Neuronal stem cell (in vitro differentiated cells): ENCODE measurements around the gene ACAA2.

Experiments
- DNase-seq: peaks from one replicate; pipeline ENCODE4 v3.0.0-alpha.2; 2013; ENCODE audit warnings: low spot score
- H2AFZ ChIP-seq: one replicate; pipeline ENCODE4 v1.6.1; 2013; ENCODE audit warnings: mild to moderate bottlenecking, low read length, inconsistent platforms
- H2AK5ac ChIP-seq: 2 replicates; pipeline ENCODE4 v1.6.1; 2013; ENCODE audit warnings: low read depth, mild to moderate bottlenecking, inconsistent platforms, low read length, moderate library complexity, mixed read lengths
- H2BK120ac ChIP-seq: 2 replicates; pipeline ENCODE4 v1.6.1; 2013; ENCODE audit warnings: low read depth, mild to moderate bottlenecking, inconsistent platforms, low read length, moderate library complexity, mixed read lengths
- H2BK12ac ChIP-seq: one replicate; pipeline ENCODE4 v1.6.1; 2013; ENCODE audit warnings: low read length, inconsistent platforms
- H2BK15ac ChIP-seq: 2 replicates; pipeline ENCODE4 v1.6.1; 2013; ENCODE audit warnings: mild to moderate bottlenecking, low read length, inconsistent platforms, mixed read lengths
- H2BK5ac ChIP-seq: one replicate; pipeline ENCODE4 v1.6.1; 2013; ENCODE audit warnings: inconsistent platforms, mild to moderate bottlenecking, low read length, moderate library complexity
- H3K14ac ChIP-seq: one replicate; pipeline ENCODE4 v1.6.1; 2013; ENCODE audit warnings: low read length, inconsistent platforms
- H3K18ac ChIP-seq: 2 replicates; pipeline ENCODE4 v1.6.1; 2013; ENCODE audit warnings: low read length, inconsistent platforms
- H3K23ac ChIP-seq: 2 replicates; pipeline ENCODE4 v1.6.1; 2013; ENCODE audit warnings: low read depth, mild to moderate bottlenecking, mixed read lengths, low read length, inconsistent platforms; ENCODE audit not compliant: poor library complexity
- H3K27ac ChIP-seq: replicated peaks from 3 replicates; pipeline ENCODE4 v1.5.1; 2013; ENCODE audit warnings: low read length, inconsistent platforms
- H3K27me3 ChIP-seq, 3 experiments: 2 replicates each; pipeline ENCODE4 v1.6.1; 2013; ENCODE audit warnings: low read length in 3 of 3, mild to moderate bottlenecking in 2 of 3, inconsistent platforms in 1 of 3, low read depth in 1 of 3, mixed read lengths in 1 of 3, moderate library complexity in 1 of 3; ENCODE audit not compliant: control insufficient read depth in 3 of 3, insufficient read depth in 3 of 3
- H3K36me3 ChIP-seq, 2 donors: replicated peaks in 1 of 2; 2 replicates each; pipeline ENCODE4 v1.6.1; 2013; ENCODE audit warnings: low read length in 2 of 2; ENCODE audit not compliant: control insufficient read depth in 2 of 2, insufficient read depth in 2 of 2
- H3K4ac ChIP-seq: 2 replicates; pipeline ENCODE4 v1.6.1; 2013; ENCODE audit warnings: inconsistent platforms, mild to moderate bottlenecking, low read length, moderate library complexity
- H3K4me1 ChIP-seq, 2 donors: 1 replicate in 1 of 2; 2 replicates in 1 of 2; pipeline ENCODE4 v1.6.1; 2013; ENCODE audit warnings: low read length in 2 of 2, low read depth in 1 of 2; ENCODE audit not compliant: control insufficient read depth in 2 of 2, insufficient read depth in 1 of 2
- H3K4me2 ChIP-seq: one replicate; pipeline ENCODE4 v1.6.1; 2013; ENCODE audit warnings: mild to moderate bottlenecking, low read length, inconsistent platforms; ENCODE audit not compliant: insufficient read depth, poor library complexity, severe bottlenecking
- H3K4me3 ChIP-seq, 2 donors: 2 replicates each; pipeline ENCODE4 v1.5.1; 2013; ENCODE audit warnings: low read length in 2 of 2, mild to moderate bottlenecking in 2 of 2, inconsistent platforms in 1 of 2, moderate library complexity in 1 of 2
- H3K79me1 ChIP-seq: one replicate; pipeline ENCODE4 v1.6.1; 2013; ENCODE audit warnings: low read depth, mild to moderate bottlenecking, inconsistent platforms, low read length, moderate library complexity
- H3K9ac ChIP-seq: one replicate; pipeline ENCODE4 v1.6.1; 2013; ENCODE audit warnings: mild to moderate bottlenecking, low read depth, low read length, inconsistent platforms; ENCODE audit not compliant: poor library complexity
- H3K9me3 ChIP-seq, 2 donors: replicated peaks in 1 of 2; 2 replicates each; pipeline versions ENCODE3 to v1.6.1; 2013; ENCODE audit warnings: low read length in 2 of 2, mild to moderate bottlenecking in 2 of 2, inconsistent platforms in 1 of 2, low read depth in 1 of 2, mixed read lengths in 1 of 2, moderate library complexity in 1 of 2; ENCODE audit not compliant: control insufficient read depth in 2 of 2, insufficient read depth in 1 of 2
- H4K8ac ChIP-seq: one replicate; pipeline ENCODE4 v1.6.1; 2013; ENCODE audit warnings: low read depth, mild to moderate bottlenecking, inconsistent platforms, low read length, moderate library complexity
- H4K91ac ChIP-seq: one replicate; pipeline ENCODE4 v1.6.1; 2013; ENCODE audit warnings: low read length, low read depth, mild to moderate bottlenecking, inconsistent platforms; ENCODE audit not compliant: poor library complexity
- WGBS, 2 donors: extraction: QIAGEN DNeasy Blood & Tissue Kit; methylation state at CpG; one replicate each; pipeline ENCODE4 v1.1.7; 2013; ENCODE audit warnings: missing lambda C conversion rate in 2 of 2, mixed read lengths in 1 of 2; ENCODE audit not compliant: insufficient read length in 2 of 2, insufficient replicate concordance in 1 of 2; ENCODE audit errors: extremely low coverage in 2 of 2; 5-methylcytosine and 5-hydroxymethylcytosine counted together

The ACAA2 gene

DNA sequence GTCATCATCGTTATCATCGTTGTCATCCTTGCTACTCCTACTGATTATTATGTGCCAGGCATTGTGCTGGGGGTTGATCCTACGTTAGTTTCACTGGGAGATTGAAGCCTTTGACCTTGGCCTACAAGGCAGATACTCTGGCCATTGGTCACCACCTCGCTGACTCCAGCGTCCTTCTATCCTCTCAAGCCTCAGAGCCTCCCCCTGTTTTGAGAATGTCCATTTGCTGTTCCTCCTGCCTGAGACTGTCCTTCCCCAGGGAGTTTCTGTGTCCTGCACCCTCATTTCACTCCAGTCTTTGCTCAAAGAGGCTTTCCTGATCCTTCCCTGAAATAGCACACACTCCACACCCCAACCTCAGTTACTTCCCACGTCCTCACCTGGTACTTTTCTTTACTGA, 57.8 kb downstream of the ACAA2 start:
- H2BK120ac ChIP-seq, result no peak overlapping the region
- no peak overlapping the region for H2AK5ac ChIP-seq
- H3K23ac ChIP-seq, result no peak overlapping the region
- no peaks in the 10 kb centered on the region for H3K36me3 ChIP-seq
- no peak overlapping the region for H3K4ac ChIP-seq
- no peak overlapping the region for H2AFZ ChIP-seq
- peaks cover 0 to 29% (median 0%) of the 10 kb centered on the region in 3 experiments for H3K27me3 ChIP-seq
- H3K4me1 ChIP-seq, result peaks cover 0 to 7% of the 10 kb centered on the region in 2 donors
- H3K18ac ChIP-seq, result no peak overlapping the region
- H3K79me1 ChIP-seq, result no peaks in the 10 kb centered on the region
- no peak overlapping the region for H4K91ac ChIP-seq
- H2BK15ac ChIP-seq, result no peak overlapping the region
- no peaks in the 10 kb centered on the region for H3K9me3 ChIP-seq
- no peak overlapping the region for H3K9ac ChIP-seq
- H3K4me2 ChIP-seq, result no peak overlapping the region
- no peak overlapping the region for H2BK5ac ChIP-seq
- H4K8ac ChIP-seq, result no peak overlapping the region
- no peak overlapping the region for H2BK12ac ChIP-seq
- H3K4me3 ChIP-seq, result no peak overlapping the region
- no peak for DNase-seq
- WGBS, 2 donors, result no CpG with 5 or more reads among the region's 6 CpGs
- H3K27ac ChIP-seq, result no peak overlapping the region
- H3K14ac ChIP-seq, result no peak overlapping the region

DNA sequence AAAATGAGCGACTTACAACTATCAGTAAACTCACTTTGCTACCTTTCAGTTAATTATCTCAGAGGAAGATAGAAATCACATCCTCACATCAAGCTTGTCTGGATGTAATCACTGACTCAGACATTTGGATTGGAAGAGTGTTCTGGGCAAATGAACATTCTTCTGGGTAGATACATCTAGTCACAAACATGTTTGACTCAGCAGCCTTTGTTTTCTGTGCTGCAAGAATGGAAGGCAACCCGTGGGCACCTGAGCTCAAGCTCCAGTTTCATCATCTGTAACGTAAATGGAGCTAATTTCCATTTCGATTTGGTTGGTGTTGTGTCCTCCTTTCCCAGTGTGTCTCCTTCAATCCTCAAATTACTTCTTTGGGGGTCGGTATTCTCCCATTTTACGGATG, 58.5 kb downstream of the ACAA2 start:
- peaks cover 0 to 29% (median 0%) of the 10 kb centered on the region in 3 experiments for H3K27me3 ChIP-seq
- no peaks in the 10 kb centered on the region for H3K36me3 ChIP-seq
- no peak overlapping the region for H3K18ac ChIP-seq
- H2AK5ac ChIP-seq, result no peak overlapping the region
- H3K14ac ChIP-seq, result no peak overlapping the region
- DNase-seq, result no peak
- no peak overlapping the region for H3K9ac ChIP-seq
- H2AFZ ChIP-seq, result no peak overlapping the region
- no peak overlapping the region for H3K4me3 ChIP-seq
- no peaks in the 10 kb centered on the region for H3K79me1 ChIP-seq
- no peak overlapping the region for H4K91ac ChIP-seq
- H3K23ac ChIP-seq, result no peak overlapping the region
- no peak overlapping the region for H2BK5ac ChIP-seq
- H2BK120ac ChIP-seq, result no peak overlapping the region
- H4K8ac ChIP-seq, result no peak overlapping the region
- no CpG with 5 or more reads among the region's 6 CpGs for WGBS, 2 donors
- H3K4me2 ChIP-seq, result no peak overlapping the region
- H3K4ac ChIP-seq, result no peak overlapping the region
- H3K27ac ChIP-seq, result no peak overlapping the region
- peaks cover 0 to 5% of the 10 kb centered on the region in 2 donors for H3K4me1 ChIP-seq
- H3K9me3 ChIP-seq, result no peaks in the 10 kb centered on the region
- H2BK12ac ChIP-seq, result no peak overlapping the region
- no peak overlapping the region for H2BK15ac ChIP-seq

GRCh38 chr18:49753643-49754042, 59.7 kb downstream of the ACAA2 start:
- Histone ChIP-seq H2BK15ac (no peak overlapping the region), H3K9me3 (no peaks in the 10 kb centered on the region), H3K14ac (no peak overlapping the region), H3K36me3 (no peaks in the 10 kb centered on the region), H3K9ac (no peak overlapping the region), H2AFZ (no peak overlapping the region), H2BK5ac (no peak overlapping the region), H4K8ac (no peak overlapping the region), H4K91ac (no peak overlapping the region), H2BK12ac (no peak overlapping the region), H3K23ac (no peak overlapping the region), H2AK5ac (no peak overlapping the region), H3K79me1 (no peaks in the 10 kb centered on the region), H3K4me1 (no peaks in the 10 kb centered on the region), H3K4ac (no peak overlapping the region), H3K27ac (no peak overlapping the region), H3K27me3 (peaks cover 0 to 29% (median 0%) of the 10 kb centered on the region in 3 experiments), H3K18ac (no peak overlapping the region), H3K4me2 (no peak overlapping the region), H2BK120ac (no peak overlapping the region), H3K4me3 (no peak overlapping the region)
- DNase-seq, result no peak
- WGBS, 2 donors, result no CpG with 5 or more reads among the region's 1 CpG

GRCh38 chr18:49752095-49752457, 61.3 kb downstream of the ACAA2 start:
- Histone ChIP-seq H3K18ac (no peak overlapping the region), H3K36me3 (no peaks in the 10 kb centered on the region), H3K27ac (no peak overlapping the region), H4K8ac (no peak overlapping the region), H2BK5ac (no peak overlapping the region), H3K14ac (no peak overlapping the region), H2AK5ac (no peak overlapping the region), H3K4me2 (no peak overlapping the region), H3K4ac (no peak overlapping the region), H3K9ac (no peak overlapping the region), H3K4me1 (peaks cover 0 to 2% of the 10 kb centered on the region in 2 donors), H3K4me3 (no peak overlapping the region), H3K27me3 (peaks cover 0 to 29% (median 0%) of the 10 kb centered on the region in 3 experiments), H3K79me1 (no peaks in the 10 kb centered on the region), H3K23ac (no peak overlapping the region), H2BK12ac (no peak overlapping the region), H2AFZ (no peak overlapping the region), H2BK120ac (no peak overlapping the region), H3K9me3 (no peaks in the 10 kb centered on the region), H4K91ac (no peak overlapping the region), H2BK15ac (no peak overlapping the region)
- no peak for DNase-seq
- WGBS, 2 donors, result no CpG with 5 or more reads among the region's 4 CpGs
